ENCODE measurements around the gene NEK7. TPM values are rescaled to one million over a fixed set of nuclear protein-coding genes. Genes with fewer than 3 reads are reported as not detected.

NEK7 gene
- total RNA-seq, 1 donor from 2014 or later: 40.3 TPM

GRCh38 chr1:198132060-198132781 lies 24.6 kb upstream of the NEK7 start:
- DNase-seq (ENCODE audit: low read depth) (no peak), FAIRE-seq (no peak)
- H3K4me3 ChIP-seq (ENCODE audit: low read depth, low read length): no peak overlapping the region
- H3K36me3 ChIP-seq (ENCODE audit: control insufficient read depth, insufficient read depth, low read length): no peaks in the 10 kb centered on the region
- H3K27me3 ChIP-seq (ENCODE audit: control insufficient read depth, insufficient read depth, low read length): no peaks in the 10 kb centered on the region
- no peak for TF ChIP-seq CTCF (IDR thresholded peaks at IDR 0.05; ENCODE audit: insufficient read depth, low read length, severe bottlenecking)

GRCh38 chr1:198134252-198134651 lies 22.5 kb upstream of the NEK7 start:
- Histone ChIP-seq H3K27me3 (ENCODE audit: control insufficient read depth, insufficient read depth, low read length) (no peaks in the 10 kb centered on the region), H3K36me3 (ENCODE audit: control insufficient read depth, insufficient read depth, low read length) (no peaks in the 10 kb centered on the region), H3K4me3 (ENCODE audit: low read depth, low read length) (no peak overlapping the region)
- TF ChIP-seq CTCF (IDR thresholded peaks at IDR 0.05; ENCODE audit: insufficient read depth, low read length, severe bottlenecking): no peak
- FAIRE-seq (no peak), DNase-seq (ENCODE audit: low read depth) (no peak)

GRCh38 chr1:198135366-198135765 lies 21.4 kb upstream of the NEK7 start:
- H3K4me3 ChIP-seq (ENCODE audit: low read depth, low read length): no peak overlapping the region
- H3K27me3 ChIP-seq (ENCODE audit: control insufficient read depth, insufficient read depth, low read length): no peaks in the 10 kb centered on the region
- TF ChIP-seq CTCF (IDR thresholded peaks at IDR 0.05; ENCODE audit: insufficient read depth, low read length, severe bottlenecking): no peak
- no peak for DNase-seq (ENCODE audit: low read depth)
- H3K36me3 ChIP-seq (ENCODE audit: control insufficient read depth, insufficient read depth, low read length): no peaks in the 10 kb centered on the region
- no peak for FAIRE-seq

- Histone ChIP-seq H3K27me3 (ENCODE audit: control insufficient read depth, insufficient read depth, low read length) (no peaks in the 10 kb centered on the region), H3K36me3 (ENCODE audit: control insufficient read depth, insufficient read depth, low read length) (no peaks in the 10 kb centered on the region), H3K4me3 (ENCODE audit: low read depth, low read length) (no peak overlapping the region)
- FAIRE-seq: no peak
- no peak for TF ChIP-seq CTCF (IDR thresholded peaks at IDR 0.05; ENCODE audit: insufficient read depth, low read length, severe bottlenecking)
- no peak for DNase-seq (ENCODE audit: low read depth)
These were observed 15.0 kb upstream of the NEK7 start for GRCh38 chr1:198141668-198142351.

- H3K36me3 ChIP-seq (ENCODE audit: control insufficient read depth, insufficient read depth, low read length): no peaks in the 10 kb centered on the region
- DNase-seq (ENCODE audit: low read depth) (peak; percentile 58), FAIRE-seq (no peak)
- TF ChIP-seq CTCF (IDR thresholded peaks at IDR 0.05; ENCODE audit: insufficient read depth, low read length, severe bottlenecking): no peak
- no peak overlapping the region for H3K4me3 ChIP-seq (ENCODE audit: low read depth, low read length)
- H3K27me3 ChIP-seq (ENCODE audit: control insufficient read depth, insufficient read depth, low read length): no peaks in the 10 kb centered on the region
These were observed 13.0 kb upstream of the NEK7 start for GRCh38 chr1:198143797-198144196.
